Activated T-cell treated with anti-CD3 and anti-CD28 coated beads for 4 hours (primary cell): ENCODE measurements around the gene TOP1.
A peak's percentile ranks its signal among the peaks of the same experiment; 100 is the strongest.
"Not testable (repeated sequence)": the region's sequence is repeated elsewhere in the genome, so short reads cannot be mapped to it uniquely, and the experiment has no call there.

Experiments
- DNase-seq: peaks from one replicate; pipeline ENCODE4 v3.0.0-alpha.2; 2020

Gene TOP1

DNA sequence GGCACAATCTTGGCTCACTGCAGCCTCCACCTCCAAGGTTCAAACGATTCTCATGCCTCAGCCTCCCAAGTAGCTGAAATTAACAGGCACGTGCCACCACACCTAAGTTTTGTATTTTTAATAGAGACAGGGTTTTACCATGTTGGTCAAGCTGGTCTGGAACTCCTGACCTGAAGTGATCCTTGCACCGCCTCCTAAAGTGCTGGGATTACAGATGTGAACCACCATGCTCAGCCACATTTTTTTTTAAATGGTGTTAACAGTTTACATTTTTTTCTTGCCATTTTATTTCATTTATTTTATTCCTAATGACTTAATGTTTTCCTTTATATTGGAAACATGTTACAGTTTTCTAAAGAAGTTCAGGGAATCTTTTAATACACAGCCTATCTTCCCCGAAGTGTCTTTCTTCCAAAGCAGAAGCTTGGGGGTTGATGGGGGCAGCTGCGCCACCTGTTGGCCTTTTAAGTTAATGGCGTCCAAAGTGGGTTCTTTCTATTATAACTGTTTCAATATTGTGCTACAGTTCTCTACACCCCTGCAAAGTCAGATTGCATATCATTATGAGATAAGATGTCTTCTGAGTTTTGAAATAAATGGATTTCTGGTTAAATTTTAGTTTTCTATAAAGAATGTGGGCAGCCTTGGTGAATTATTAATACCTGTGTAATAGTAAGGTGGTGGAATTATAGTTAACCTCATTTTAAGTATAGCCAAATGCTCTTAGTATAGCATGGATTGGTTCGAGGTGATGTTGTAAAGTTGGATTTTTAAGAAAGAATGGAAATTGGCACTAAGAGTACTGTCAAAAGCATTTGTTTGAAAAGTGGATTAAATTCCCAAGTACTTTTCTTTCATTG is 66.7 kb downstream of the TOP1 start:
- peak; percentile 47 for DNase-seq

- DNase-seq, result no peak
Observed at GRCh38 chr20:41098703-41099250, 70.2 kb downstream of the TOP1 start.

- DNase-seq, result no peak
Observed at GRCh38 chr20:41100001-41100480, 71.4 kb downstream of the TOP1 start.

DNA sequence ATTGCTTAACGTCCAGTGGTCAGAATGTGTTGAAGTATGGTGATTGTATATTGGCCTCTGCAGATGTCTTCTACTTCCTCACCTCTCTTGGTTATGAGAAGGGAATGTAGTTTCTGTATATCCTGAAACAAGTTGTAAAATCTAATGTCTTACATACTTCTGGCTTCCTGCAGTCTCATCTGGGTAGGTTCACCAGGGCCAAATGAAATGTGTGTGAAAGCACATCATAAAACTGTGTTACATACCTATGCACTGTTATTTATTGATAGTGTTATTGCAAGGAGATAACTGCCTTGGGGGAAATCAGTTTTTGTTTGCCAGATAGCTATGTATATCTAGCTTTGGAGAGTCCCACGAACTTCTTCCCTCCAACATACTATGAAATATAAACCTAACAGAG is 73.0 kb downstream of the TOP1 start:
- DNase-seq, result no peak

GRCh38 chr20:41108531-41108930 is 79.9 kb downstream of the TOP1 start:
- no peak for DNase-seq

DNA sequence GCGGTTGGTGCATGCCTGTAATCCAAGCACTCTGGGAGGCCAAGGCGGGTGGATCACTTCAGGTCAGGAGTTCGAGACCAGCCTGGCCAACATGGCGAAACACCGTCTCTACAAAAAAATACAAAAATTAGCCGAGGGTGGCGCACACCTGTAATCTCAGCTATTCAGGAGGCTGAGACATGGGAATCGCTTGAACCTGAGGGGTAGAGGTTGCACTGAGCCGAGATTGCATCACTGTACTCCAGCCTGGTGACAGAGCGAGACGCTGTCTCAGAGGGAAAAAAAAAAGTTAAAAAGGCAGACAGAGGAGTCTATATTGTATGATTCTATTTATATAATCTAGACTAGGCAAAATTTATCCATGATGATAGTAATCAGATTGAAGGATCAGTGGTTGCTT is 81.4 kb downstream of the TOP1 start:
- no peak for DNase-seq

DNA sequence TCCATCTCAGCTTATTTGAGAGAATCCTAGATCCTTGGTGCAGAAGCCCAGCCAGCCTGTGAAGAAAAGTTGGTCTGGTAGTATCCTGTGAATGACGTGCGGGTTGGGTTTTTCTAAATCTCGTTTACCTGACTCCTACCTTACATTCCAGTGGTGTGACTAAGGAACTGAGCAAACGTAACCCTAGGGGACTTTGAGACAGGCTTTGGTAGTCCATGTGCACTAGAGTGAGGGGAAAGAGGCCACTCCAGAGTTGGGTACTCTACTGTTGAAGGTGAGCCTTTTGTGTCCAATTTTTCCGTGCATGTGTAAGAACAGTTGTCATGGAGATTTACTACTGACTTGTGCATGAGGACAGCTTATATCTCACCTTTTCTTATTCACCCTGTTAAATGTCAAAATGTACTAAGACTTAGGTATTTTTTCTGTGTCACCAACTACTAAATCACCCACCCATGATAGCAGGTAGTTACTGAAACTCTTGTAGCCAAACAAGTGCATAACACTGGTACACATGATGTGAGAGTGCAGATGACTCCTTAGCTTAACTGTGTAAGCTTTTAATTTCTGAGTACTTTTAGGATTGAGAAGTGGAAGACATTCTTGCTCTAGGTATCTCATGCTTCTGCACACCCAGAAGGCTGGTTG is 82.4 kb downstream of the TOP1 start:
- DNase-seq, result no peak

- DNase-seq, result no peak
Observed at GRCh38 chr20:41111578-41111951, 82.9 kb downstream of the TOP1 start.

- DNase-seq, result no peak
Observed at GRCh38 chr20:41116282-41116956, 87.8 kb downstream of the TOP1 start.

DNA sequence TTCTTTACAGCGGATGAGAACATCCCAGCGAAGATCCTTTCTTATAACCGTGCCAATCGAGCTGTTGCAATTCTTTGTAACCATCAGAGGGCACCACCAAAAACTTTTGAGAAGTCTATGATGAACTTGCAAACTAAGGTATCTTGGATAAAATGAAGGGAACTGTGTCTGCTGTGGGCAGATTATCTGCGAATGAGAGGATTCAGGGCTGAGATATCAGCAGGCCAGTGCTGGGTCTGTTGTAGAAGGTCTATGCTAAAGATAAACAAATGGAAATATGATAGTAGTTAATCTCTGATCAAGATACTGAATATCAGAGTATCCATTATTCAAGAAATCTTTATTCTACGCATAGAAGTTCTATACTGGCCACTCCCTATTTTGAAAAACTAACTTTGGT is 89.5 kb downstream of the TOP1 start:
- not testable (repeated sequence) for DNase-seq

- DNase-seq, result no peak
Observed at GRCh38 chr20:41118632-41119031, 90.0 kb downstream of the TOP1 start.

- no peak for DNase-seq
Observed at GRCh38 chr20:41119614-41120561, 91.3 kb downstream of the TOP1 start.

DNA sequence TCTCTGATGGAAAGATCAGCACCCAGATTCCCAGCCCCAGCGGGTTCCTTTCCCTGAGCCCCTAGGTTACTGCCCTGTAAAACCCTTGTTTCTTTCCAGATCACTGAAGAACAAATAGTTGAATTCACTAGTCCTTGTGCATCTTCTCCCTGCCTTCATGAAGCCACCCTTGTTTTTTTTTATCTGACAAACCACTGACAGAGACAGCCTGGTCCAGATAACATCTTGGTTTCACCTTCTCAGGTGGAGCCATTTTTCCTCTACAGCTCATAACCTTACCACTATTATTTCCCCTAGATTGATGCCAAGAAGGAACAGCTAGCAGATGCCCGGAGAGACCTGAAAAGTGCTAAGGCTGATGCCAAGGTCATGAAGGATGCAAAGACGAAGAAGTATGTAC is 92.8 kb downstream of the TOP1 start:
- DNase-seq, result no peak

DNA sequence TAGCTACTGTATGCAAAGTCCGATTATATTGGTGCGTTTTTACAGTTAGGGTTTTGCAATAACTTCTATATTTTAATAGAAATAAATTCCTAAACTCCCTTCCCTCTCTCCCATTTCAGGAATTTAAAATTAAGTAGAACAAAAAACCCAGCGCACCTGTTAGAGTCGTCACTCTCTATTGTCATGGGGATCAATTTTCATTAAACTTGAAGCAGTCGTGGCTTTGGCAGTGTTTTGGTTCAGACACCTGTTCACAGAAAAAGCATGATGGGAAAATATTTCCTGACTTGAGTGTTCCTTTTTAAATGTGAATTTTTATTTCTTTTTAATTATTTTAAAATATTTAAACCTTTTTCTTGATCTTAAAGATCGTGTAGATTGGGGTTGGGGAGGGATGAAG is 95.0 kb downstream of the TOP1 start:
- DNase-seq, result no peak

DNA sequence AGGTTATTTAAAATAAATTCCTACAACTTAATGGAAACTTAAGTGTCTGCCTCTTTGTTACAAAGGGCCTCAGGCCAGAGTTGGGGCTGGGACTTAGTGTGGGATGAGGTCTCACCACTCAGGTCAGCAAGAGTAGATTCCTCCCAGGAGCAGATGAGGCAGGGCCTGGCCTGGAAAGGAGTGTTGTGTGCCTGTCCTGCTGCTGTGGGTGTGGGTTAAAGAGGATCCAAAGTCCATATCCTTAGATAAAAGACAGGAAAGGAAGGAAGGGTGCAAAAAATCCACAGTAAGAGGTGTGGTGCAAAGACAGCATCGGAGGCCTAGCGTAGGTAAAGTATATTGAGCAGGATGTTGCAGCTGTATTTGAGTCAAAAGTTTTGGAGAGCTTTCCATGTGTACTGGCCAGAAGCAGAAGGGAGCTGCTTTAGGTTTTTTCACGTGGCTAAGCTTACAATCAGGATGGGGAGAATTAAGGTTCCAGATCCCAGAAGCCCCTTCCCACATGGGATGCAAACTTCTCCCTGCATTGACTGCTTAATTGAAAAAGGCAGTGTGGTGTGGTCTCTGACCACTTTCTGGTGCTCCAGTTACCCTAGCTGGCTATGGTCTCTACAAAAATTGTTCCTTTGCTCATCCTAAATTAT is 96.0 kb downstream of the TOP1 start:
- DNase-seq, result no peak

DNA sequence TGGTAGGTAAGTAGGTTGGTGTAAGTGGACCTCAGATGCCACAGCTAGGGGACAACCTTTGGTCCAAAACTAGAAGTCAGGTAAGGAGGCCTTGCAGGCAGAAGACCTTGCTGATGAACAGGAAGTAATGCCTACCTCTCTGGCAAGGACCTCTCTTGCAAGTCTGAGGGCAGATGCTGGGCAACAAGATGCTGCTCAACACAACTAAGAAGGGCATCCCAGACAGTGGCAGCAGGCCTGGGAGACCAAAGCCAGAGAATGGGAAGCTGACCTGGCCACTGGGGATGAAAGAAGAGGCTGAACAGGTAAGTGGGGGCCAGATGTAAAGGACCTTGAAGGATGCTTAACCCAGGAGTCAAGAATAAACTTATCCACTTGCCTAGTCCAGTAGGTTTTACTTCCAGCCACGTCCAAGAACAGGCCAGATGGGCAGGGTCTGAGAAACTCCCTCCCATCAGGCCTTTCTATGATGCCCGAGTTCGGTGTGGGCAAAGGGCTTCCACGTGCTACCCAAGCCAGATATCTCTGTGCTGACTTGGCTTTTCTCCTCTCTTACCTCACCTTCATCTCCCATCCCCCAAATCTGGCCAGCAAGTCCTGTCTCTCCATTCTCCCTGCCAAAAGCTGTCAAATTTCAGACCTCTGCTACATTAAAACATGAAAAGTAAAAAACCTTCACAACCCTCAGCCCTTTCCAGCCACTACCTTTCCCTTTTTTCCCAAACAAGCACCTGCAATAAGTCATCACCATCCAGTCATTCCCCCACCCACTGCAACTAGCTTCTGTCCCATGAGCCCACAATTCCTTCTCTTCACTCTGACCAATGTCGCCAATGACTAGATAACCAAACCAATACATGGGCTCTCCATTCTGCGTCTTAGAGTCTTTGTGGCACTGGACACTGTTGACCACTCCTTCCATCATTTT is 97.2 kb downstream of the TOP1 start:
- no peak for DNase-seq

GRCh38 chr20:41126719-41127118 is 98.1 kb downstream of the TOP1 start:
- DNase-seq, result no peak

DNA sequence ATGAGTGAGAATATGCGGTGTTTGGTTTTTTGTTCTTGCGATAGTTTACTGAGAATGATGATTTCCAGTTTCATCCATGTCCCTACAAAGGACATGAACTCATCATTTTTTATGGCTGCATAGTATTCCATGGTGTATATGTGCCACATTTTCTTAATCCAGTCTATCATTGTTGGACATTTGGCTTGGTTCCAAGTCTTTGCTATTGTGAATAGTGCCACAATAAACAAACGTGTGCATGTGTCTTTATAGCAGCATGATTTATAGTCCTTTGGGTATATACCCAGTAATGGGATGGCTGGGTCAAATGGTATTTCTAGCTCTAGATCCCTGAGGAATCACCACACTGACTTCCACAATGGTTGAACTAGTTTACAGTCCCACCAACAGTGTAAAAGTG is 99.7 kb downstream of the TOP1 start:
- not testable (repeated sequence) for DNase-seq

DNA sequence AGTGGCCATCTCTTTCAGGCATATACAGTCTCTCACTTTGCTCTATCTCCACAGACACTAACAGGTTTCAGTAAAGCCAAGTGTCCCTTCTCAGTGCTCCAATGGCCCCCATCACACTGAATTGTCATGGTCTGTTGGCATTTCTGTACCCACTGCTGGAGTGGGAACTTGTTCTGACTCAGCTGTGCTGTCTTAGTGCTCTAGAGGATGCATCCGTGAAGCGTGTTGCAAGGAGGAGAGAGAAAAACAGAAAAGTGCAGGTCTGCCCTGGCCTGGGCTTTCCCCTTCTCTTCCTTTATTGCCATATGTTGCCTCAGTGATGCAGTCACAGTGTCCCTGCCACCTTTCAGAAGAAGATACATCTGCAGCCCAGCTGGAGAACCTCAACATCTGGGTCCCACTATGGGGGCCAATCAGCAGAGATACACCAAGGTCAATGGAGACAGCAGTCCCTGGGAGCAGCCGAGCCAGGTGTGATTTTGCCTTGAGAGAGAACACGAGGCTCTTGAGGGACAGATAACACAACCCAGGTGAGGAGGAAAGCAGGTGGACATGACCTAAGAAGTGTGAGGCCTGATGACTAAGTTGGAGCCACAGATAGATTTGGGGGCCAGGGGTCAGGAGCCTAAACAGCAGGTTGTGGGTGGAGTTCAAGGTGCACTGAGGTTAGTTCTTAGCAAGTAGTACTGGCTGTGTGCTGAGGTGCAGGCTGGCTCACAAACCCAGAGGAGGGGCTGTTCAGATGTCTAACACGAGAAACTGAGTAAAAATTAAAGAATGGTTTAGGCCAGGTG is 103.2 kb downstream of the TOP1 start:
- no peak for DNase-seq

- not testable (repeated sequence) for DNase-seq
Observed at GRCh38 chr20:41132388-41132775, 103.8 kb downstream of the TOP1 start.
